HepG2 (cell line): Measurements from ENCODE around the gene MICAL3. TPM values are rescaled to one million over a fixed set of nuclear protein-coding genes. Genes with fewer than 3 reads are reported as not detected.

Experiments used
- ATAC-seq: fragments of 200-7000 bp; cut with Tn5 transposase; 3 replicates; pipeline ENCODE4 v1.9.1; 2020; ENCODE audit warnings: mild to moderate bottlenecking, moderate library complexity
- BruUV-seq: library from RNA; stranded (reverse); fragments of 400-500 nt; replicated peaks from 2 replicates; lab custom pipeline; 2021; lab: Mats Ljungman, UMichigan
- CTCF ChIA-PET: fragments of 300-600 bp; formaldehyde crosslinking; extraction: SDS; loops from one replicate; lab custom pipeline; 2021; ENCODE audit warnings: low total read pairs, inconsistent platforms, low intra/inter-chr PET ratio; lab: Yijun Ruan, JAX
- POLR2A ChIA-PET: fragments of 350-600 bp; sonication (Branson Sonifier 250); formaldehyde crosslinking; loops from one replicate; lab custom pipeline; 2020; ENCODE audit warnings: antibody characterized with exemption, inconsistent platforms; lab: Yijun Ruan, JAX
- DNase-seq: peaks from one replicate; pipeline ENCODE4 v3.0.0-alpha.2; 2015; ENCODE audit warnings: low spot score
- FAIRE-seq: peaks from 3 replicates; lab custom pipeline; 2011; peaks lifted over from hg19 to GRCh38; lab: Jason Lieb, UNC
- H2AFZ ChIP-seq: one replicate; pipeline ENCODE4 v1.6.1; 2011; ENCODE audit warnings: low read length, inconsistent platforms
- H3K27ac ChIP-seq: fragments of 300-600 bp; 3 replicates; pipeline ENCODE4 v1.8.0; 2011; ENCODE audit warnings: mixed run types, mild to moderate bottlenecking, mixed read lengths, low read length, inconsistent platforms; ENCODE audit not compliant: insufficient read depth; ENCODE audit errors: extremely low read length
- H3K27me3 ChIP-seq, 2 experiments: fragments of 200-600 bp in 1 of 2; 2 replicates in 1 of 2; 3 replicates in 1 of 2; pipeline versions ENCODE4 v1.6.0 to v1.8.0; 2011; ENCODE audit warnings: low read length in 2 of 2, mild to moderate bottlenecking in 2 of 2, moderate library complexity in 2 of 2, inconsistent platforms in 1 of 2; ENCODE audit not compliant: insufficient read depth in 2 of 2, control insufficient read depth in 1 of 2
- H3K36me3 ChIP-seq, 2 experiments: fragments of 200-600 bp in 1 of 2; replicated peaks in 1 of 2; 2 replicates in 1 of 2; 3 replicates in 1 of 2; pipeline versions ENCODE4 v1.5.1 to v1.8.0; 2011; ENCODE audit warnings: low read length in 2 of 2, inconsistent platforms in 1 of 2; ENCODE audit not compliant: insufficient read depth in 2 of 2, control insufficient read depth in 1 of 2
- H3K4me1 ChIP-seq: 2 replicates; pipeline ENCODE4 v1.5.1; 2012; ENCODE audit warnings: low read length, inconsistent platforms; ENCODE audit not compliant: insufficient read depth
- H3K4me2 ChIP-seq: 2 replicates; pipeline ENCODE4 v1.6.0; 2011; ENCODE audit warnings: low read depth, low read length, inconsistent platforms
- H3K4me3 ChIP-seq, 3 experiments: fragments of 200-600 bp in 1 of 3; sonication (generic), shearing (Covaris generic) in 1 of 3; replicated peaks in 1 of 3; 2 replicates each; pipeline ENCODE4 v1.5.1; 2011 to 2016; ENCODE audit warnings: low read length in 3 of 3, inconsistent platforms in 2 of 3, low read depth in 2 of 3, mild to moderate bottlenecking in 2 of 3, control low read depth in 1 of 3, mixed read lengths in 1 of 3; ENCODE audit not compliant: insufficient read depth in 1 of 3
- H3K79me2 ChIP-seq: one replicate; pipeline ENCODE4 v1.6.1; 2011; ENCODE audit warnings: low read length, inconsistent platforms; ENCODE audit not compliant: insufficient read depth
- H3K9ac ChIP-seq: 2 replicates; pipeline ENCODE4 v1.6.0; 2011; ENCODE audit warnings: mild to moderate bottlenecking, low read depth, low read length, inconsistent platforms; ENCODE audit not compliant: insufficient read depth
- H3K9me3 ChIP-seq: 2 replicates; pipeline ENCODE4 v1.5.1; 2012; ENCODE audit warnings: mild to moderate bottlenecking, low read length
- H4K20me1 ChIP-seq: 2 replicates; pipeline ENCODE4 v1.6.0; 2011; ENCODE audit warnings: inconsistent platforms, mild to moderate bottlenecking, low read length, moderate library complexity; ENCODE audit not compliant: insufficient read depth
- BRD4 ChIP-seq: sonication (generic); formaldehyde crosslinking; IDR thresholded peaks from 2 replicates; pipeline ENCODE4 v1.4.0; 2020; ENCODE audit warnings: missing genetic modification reagents
- FOXK1 ChIP-seq: sonication (generic); formaldehyde crosslinking; IDR thresholded peaks from 2 replicates; pipeline ENCODE4 v1.4.0; 2020; ENCODE audit warnings: low read depth, missing genetic modification reagents, borderline replicate concordance
- GATAD1 ChIP-seq: IDR thresholded peaks from 2 replicates; pipeline ENCODE4 v1.6.1; 2016; ENCODE audit warnings: missing genetic modification reagents, missing compliant biosample characterization
- JUND ChIP-seq: sonication (generic); formaldehyde crosslinking; IDR thresholded peaks from 2 replicates; pipeline ENCODE4 v1.8.0; 2022; ENCODE audit warnings: mild to moderate bottlenecking, missing genetic modification reagents
- MED1 ChIP-seq: sonication (generic); formaldehyde crosslinking; IDR thresholded peaks from 2 replicates; pipeline ENCODE4 v1.4.0; 2020; ENCODE audit warnings: missing genetic modification reagents
- MIER2 ChIP-seq: IDR thresholded peaks from 2 replicates; pipeline ENCODE4 v1.6.1; 2016; ENCODE audit warnings: missing biosample characterization, missing genetic modification reagents
- NFE2L2 ChIP-seq: fragments of 150-350 bp; IDR thresholded peaks from 2 replicates; pipeline ENCODE4 v1.6.1; 2014; ENCODE audit warnings: low read length
- POLR2AphosphoS2 ChIP-seq: IDR thresholded peaks from 2 replicates; pipeline ENCODE4 v1.6.1; 2011; ENCODE audit warnings: low read depth, low read length, improper control_type of control experiment
- POLR2G ChIP-seq: fragments of 200-400 bp; formaldehyde crosslinking; IDR thresholded peaks from 2 replicates; pipeline ENCODE4 v1.6.1; 2018; ENCODE audit warnings: mild to moderate bottlenecking, low read depth, low read length, moderate library complexity
- ZNF276 ChIP-seq: sonication (generic); formaldehyde crosslinking; IDR thresholded peaks from 2 replicates; pipeline ENCODE4 v1.4.0; 2020; ENCODE audit warnings: mild to moderate bottlenecking, low read depth, missing genetic modification reagents
- ZNF326 ChIP-seq: sonication (generic); formaldehyde crosslinking; IDR thresholded peaks from 2 replicates; pipeline ENCODE4 v1.4.0; 2020; ENCODE audit warnings: missing genetic modification reagents, borderline replicate concordance
- ZNF563 ChIP-seq: sonication (generic); formaldehyde crosslinking; IDR thresholded peaks from 2 replicates; pipeline ENCODE4 v1.8.0; 2022; ENCODE audit warnings: mild to moderate bottlenecking, moderate library complexity, missing genetic modification reagents
- ZNF720 ChIP-seq: sonication (generic); formaldehyde crosslinking; IDR thresholded peaks from 2 replicates; pipeline ENCODE4 v1.4.0; 2020; ENCODE audit warnings: missing genetic modification reagents
- ZNF768 ChIP-seq: sonication (generic); formaldehyde crosslinking; IDR thresholded peaks from 2 replicates; pipeline ENCODE4 v1.4.0; 2020; ENCODE audit warnings: missing genetic modification reagents
- ZSCAN9 ChIP-seq: IDR thresholded peaks from 2 replicates; pipeline ENCODE4 v1.6.1; 2016; ENCODE audit warnings: borderline replicate concordance
- WGBS: methylation state at CpG from one replicate; pipeline ENCODE4 v1.1.6; 2017; ENCODE audit warnings: low lambda C conversion rate; 5-methylcytosine and 5-hydroxymethylcytosine counted together
- in situ Hi-C: cut with HindIII; loops from 2 replicates; pipeline ENCODE4 v1.10.0; 2017; ENCODE audit warnings: low pct_unique_long_range_greater_than_20kb; ENCODE audit not compliant: extremely low pct_ligation_motif_present
- intact Hi-C: fragments of 100-400 bp; cut with micrococcal nuclease; formaldehyde crosslinking; loops from one replicate; pipeline ENCODE4 v1.10.0; 2022; ENCODE audit not compliant: unreplicated experiment
- polyA plus RNA-seq, 8 experiments: library from polyadenylated mRNA; depleted of rRNA in 3 of 8; stranded (reverse) in 7 of 8; unstranded in 1 of 8; fragments of >200 nt; fragmentation: Illumina TruSeq in 4 of 8; extraction: Trizol in 4 of 8; gene quantifications; 2 replicates each; pipeline versions ENCODE4 v1.2.1 to v1.2.3, GENCODE V29; 2011 to 2016; ENCODE audit warnings: low read depth in 4 of 8, missing spikeins in 1 of 8, mixed read lengths in 1 of 8; ENCODE audit not compliant: insufficient read depth in 1 of 8
- total RNA-seq, 5 experiments: library from RNA; depleted of rRNA; stranded (reverse); fragments of >200 nt; fragmentation: Illumina TruSeq; extraction: Trizol; gene quantifications; 2 replicates each; pipeline ENCODE4 v1.2.3, GENCODE V29; 2016; ENCODE audit warnings: low read depth in 1 of 5
- TF ChIP-seq, protein P1 (sequence below): sonication (generic); formaldehyde crosslinking; IDR thresholded peaks from 2 replicates; pipeline ENCODE4 v1.5.1; 2020; ENCODE audit warnings: missing genetic modification reagents, mild to moderate bottlenecking, borderline replicate concordance
- TF ChIP-seq, protein P2 (sequence below): sonication (generic); formaldehyde crosslinking; IDR thresholded peaks from 2 replicates; pipeline ENCODE4 v1.4.0; 2020; ENCODE audit warnings: mild to moderate bottlenecking, missing genetic modification reagents
- TF ChIP-seq, protein P3 (sequence below): sonication (generic); formaldehyde crosslinking; IDR thresholded peaks from 2 replicates; pipeline ENCODE4 v1.4.0; 2020; ENCODE audit warnings: missing genetic modification reagents

Gene MICAL3
- total and polyA plus RNA-seq, 2 of the 13 experiments (the other 11 are each of a cell fraction or from before 2014, with no cell fraction given): 5.3 to 12.5 TPM

DNA sequence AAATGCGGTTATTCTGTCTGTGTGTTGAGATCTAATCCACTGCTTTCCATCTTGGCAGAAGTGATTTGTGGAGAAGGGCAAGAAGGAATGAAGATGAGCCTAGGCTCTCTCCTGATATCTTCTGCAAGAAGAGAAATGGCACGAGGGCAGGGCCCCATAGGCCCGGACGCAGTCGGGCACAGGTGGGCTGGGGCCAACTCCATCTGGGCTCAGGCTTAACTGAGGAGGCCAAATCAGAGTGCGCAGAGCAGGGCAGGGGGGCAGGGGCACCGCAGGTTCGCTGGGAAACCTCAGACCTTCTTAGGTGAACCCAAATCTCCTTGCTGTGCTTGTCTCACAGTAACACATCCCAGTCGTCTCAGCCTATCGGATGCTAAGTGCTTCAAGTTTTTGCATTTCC is 217.3 kb downstream of the MICAL3 start (continued):
- TF ChIP-seq, protein P1, sequence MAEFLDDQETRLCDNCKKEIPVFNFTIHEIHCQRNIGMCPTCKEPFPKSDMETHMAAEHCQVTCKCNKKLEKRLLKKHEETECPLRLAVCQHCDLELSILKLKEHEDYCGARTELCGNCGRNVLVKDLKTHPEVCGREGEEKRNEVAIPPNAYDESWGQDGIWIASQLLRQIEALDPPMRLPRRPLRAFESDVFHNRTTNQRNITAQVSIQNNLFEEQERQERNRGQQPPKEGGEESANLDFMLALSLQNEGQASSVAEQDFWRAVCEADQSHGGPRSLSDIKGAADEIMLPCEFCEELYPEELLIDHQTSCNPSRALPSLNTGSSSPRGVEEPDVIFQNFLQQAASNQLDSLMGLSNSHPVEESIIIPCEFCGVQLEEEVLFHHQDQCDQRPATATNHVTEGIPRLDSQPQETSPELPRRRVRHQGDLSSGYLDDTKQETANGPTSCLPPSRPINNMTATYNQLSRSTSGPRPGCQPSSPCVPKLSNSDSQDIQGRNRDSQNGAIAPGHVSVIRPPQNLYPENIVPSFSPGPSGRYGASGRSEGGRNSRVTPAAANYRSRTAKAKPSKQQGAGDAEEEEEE: no peak
- TF ChIP-seq, protein P2, sequence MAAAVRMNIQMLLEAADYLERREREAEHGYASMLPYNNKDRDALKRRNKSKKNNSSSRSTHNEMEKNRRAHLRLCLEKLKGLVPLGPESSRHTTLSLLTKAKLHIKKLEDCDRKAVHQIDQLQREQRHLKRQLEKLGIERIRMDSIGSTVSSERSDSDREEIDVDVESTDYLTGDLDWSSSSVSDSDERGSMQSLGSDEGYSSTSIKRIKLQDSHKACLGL (CRISPR knock-in tag): no peak
- TF ChIP-seq, protein P3, sequence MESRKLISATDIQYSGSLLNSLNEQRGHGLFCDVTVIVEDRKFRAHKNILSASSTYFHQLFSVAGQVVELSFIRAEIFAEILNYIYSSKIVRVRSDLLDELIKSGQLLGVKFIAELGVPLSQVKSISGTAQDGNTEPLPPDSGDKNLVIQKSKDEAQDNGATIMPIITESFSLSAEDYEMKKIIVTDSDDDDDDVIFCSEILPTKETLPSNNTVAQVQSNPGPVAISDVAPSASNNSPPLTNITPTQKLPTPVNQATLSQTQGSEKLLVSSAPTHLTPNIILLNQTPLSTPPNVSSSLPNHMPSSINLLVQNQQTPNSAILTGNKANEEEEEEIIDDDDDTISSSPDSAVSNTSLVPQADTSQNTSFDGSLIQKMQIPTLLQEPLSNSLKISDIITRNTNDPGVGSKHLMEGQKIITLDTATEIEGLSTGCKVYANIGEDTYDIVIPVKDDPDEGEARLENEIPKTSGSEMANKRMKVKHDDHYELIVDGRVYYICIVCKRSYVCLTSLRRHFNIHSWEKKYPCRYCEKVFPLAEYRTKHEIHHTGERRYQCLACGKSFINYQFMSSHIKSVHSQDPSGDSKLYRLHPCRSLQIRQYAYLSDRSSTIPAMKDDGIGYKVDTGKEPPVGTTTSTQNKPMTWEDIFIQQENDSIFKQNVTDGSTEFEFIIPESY (CRISPR knock-in tag): no peak
- TF ChIP-seq NFE2L2: no peak
- no peak for TF ChIP-seq ZNF720 (CRISPR knock-in tag)
- TF ChIP-seq, all 625 proteins: peak for 0

GRCh38 chr22:17806437-17806836 is 217.9 kb downstream of the MICAL3 start:
- H3K27ac ChIP-seq: no peak overlapping the region
- no peak overlapping the region for H3K9ac ChIP-seq
- ChIA-PET CTCF (no interaction called here), POLR2A (no interaction called here)
- no peak overlapping the region for H2AFZ ChIP-seq
- H3K4me3 ChIP-seq: no peak overlapping the region
- H3K36me3 ChIP-seq: peaks cover 9 to 26% of the 10 kb centered on the region in 2 experiments; a peak in 4 of 5 replicates
- H3K4me2 ChIP-seq: no peak overlapping the region
- no peaks in the 10 kb centered on the region for H3K9me3 ChIP-seq
- no peak for DNase-seq
- H3K79me2 ChIP-seq: no peaks in the 10 kb centered on the region
- FAIRE-seq: no peak
- no peaks in the 10 kb centered on the region for H3K27me3 ChIP-seq
- BruUV-seq: no TSS peak
- intact Hi-C loops: no loop called here
- ATAC-seq: no peak
- H3K4me1 ChIP-seq: no peaks in the 10 kb centered on the region
- H4K20me1 ChIP-seq: no peaks in the 10 kb centered on the region
- 65% methylated on average over 2 of the region's 2 CpGs for WGBS
- in situ Hi-C loops: no loop called here
- TF ChIP-seq ZNF768 (CRISPR knock-in tag) (no peak), ZSCAN9 (CRISPR knock-in tag) (no peak), JUND (no peak), ZNF563 (CRISPR knock-in tag) (no peak), FOXK1 (CRISPR knock-in tag) (no peak), POLR2AphosphoS2 (no peak), GATAD1 (CRISPR knock-in tag) (no peak), BRD4 (CRISPR knock-in tag) (no peak), ZNF276 (CRISPR knock-in tag) (no peak), ZNF326 (no peak), MED1 (CRISPR knock-in tag) (no peak), POLR2G (no peak), MIER2 (CRISPR knock-in tag) (no peak)
